H1 (cell line): Measurements from ENCODE around the gene SH2D7.

Experiments
- POLR2A ChIP-seq, 2 experiments: IDR thresholded peaks; 1 replicate in 1 of 2; 2 replicates in 1 of 2; pipeline ENCODE4 v1.6.1; 2011; ENCODE audit warnings: low read depth in 2 of 2, low read length in 2 of 2, mild to moderate bottlenecking in 2 of 2; ENCODE audit errors: control extremely low read depth in 1 of 2
- TF ChIP-seq, protein P1 (sequence below), 3 experiments: IDR thresholded peaks; 1 replicate in 2 of 3; 2 replicates in 1 of 3; pipeline versions ENCODE4 v1.5.1 to v1.6.1; 2011; ENCODE audit warnings: low read length in 3 of 3, mild to moderate bottlenecking in 3 of 3, inconsistent platforms in 2 of 3, low read depth in 1 of 3, moderate library complexity in 1 of 3; ENCODE audit not compliant: insufficient read depth in 1 of 3; ENCODE audit errors: control extremely low read depth in 1 of 3
- TF ChIP-seq, protein P2 (sequence below): IDR thresholded peaks from 2 replicates; pipeline ENCODE4 v1.6.1; 2012; ENCODE audit warnings: inconsistent platforms

DNA sequence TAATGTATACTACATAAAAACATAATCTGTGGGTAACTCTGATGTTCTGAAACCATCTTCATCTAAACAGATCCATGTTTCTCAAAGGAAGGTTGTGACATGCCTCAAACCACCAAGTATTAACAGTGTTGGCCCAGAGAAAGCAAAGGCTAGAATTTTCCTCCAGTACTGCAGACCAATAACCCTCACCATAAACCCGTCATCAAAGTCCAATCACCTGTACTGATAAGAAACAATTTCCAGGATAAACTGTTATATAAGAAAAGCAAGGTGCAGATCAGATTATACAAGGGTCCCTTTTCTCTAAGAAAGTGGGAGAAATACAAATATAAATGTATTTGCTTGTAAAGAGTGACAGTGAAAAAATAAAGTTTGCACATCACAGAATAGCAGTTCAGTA, 47.2 kb upstream of the SH2D7 start:
- no peak for TF ChIP-seq POLR2A (IDR thresholded peaks at IDR 0.05; ENCODE audit: control extremely low read depth in 1 of 2, low read depth in 2 of 2, low read length in 2 of 2)
- TF ChIP-seq, protein P1, sequence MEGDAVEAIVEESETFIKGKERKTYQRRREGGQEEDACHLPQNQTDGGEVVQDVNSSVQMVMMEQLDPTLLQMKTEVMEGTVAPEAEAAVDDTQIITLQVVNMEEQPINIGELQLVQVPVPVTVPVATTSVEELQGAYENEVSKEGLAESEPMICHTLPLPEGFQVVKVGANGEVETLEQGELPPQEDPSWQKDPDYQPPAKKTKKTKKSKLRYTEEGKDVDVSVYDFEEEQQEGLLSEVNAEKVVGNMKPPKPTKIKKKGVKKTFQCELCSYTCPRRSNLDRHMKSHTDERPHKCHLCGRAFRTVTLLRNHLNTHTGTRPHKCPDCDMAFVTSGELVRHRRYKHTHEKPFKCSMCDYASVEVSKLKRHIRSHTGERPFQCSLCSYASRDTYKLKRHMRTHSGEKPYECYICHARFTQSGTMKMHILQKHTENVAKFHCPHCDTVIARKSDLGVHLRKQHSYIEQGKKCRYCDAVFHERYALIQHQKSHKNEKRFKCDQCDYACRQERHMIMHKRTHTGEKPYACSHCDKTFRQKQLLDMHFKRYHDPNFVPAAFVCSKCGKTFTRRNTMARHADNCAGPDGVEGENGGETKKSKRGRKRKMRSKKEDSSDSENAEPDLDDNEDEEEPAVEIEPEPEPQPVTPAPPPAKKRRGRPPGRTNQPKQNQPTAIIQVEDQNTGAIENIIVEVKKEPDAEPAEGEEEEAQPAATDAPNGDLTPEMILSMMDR (IDR thresholded peaks at IDR 0.05; ENCODE audit: control extremely low read depth in 1 of 3, insufficient read depth in 1 of 3, low read depth in 1 of 3, low read length in 3 of 3): no peak
- TF ChIP-seq, protein P2, sequence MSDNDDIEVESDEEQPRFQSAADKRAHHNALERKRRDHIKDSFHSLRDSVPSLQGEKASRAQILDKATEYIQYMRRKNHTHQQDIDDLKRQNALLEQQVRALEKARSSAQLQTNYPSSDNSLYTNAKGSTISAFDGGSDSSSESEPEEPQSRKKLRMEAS: no peak
